ENCODE results near the gene USHBP1.
A peak's percentile ranks its signal among the peaks of the same experiment; 100 is the strongest.

Gene USHBP1, protein sequence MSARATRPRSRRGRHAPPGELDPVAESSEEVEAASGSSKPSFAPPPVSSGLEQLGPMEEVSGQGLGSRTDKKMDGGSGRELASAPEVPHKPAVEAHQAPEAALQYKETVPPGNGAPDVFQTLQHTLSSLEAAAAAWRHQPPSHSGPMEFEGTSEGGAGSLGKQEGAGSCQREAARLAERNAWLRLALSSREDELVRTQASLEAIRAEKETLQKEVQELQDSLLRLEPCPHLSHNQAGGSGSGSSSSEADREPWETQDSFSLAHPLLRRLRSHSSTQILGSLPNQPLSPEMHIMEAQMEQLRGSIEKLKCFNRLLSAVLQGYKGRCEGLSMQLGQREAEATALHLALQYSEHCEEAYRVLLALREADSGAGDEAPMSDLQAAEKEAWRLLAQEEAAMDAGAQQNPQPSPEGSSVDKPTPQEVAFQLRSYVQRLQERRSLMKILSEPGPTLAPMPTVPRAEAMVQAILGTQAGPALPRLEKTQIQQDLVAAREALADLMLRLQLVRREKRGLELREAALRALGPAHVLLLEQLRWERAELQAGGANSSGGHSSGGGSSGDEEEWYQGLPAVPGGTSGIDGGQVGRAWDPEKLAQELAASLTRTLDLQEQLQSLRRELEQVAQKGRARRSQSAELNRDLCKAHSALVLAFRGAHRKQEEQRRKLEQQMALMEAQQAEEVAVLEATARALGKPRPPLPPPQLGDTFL

GRCh38 chr19:17264641-17264979 lies at the start of gene USHBP1:
TSS of gene USHBP1 (minus strand) at chr19:17264745. CDS start at chr19:17264299, 446 bp downstream.
- no peak for DNase-seq (ENCODE audit: low read depth in 2 of 2, low spot score in 1 of 2)

DNA sequence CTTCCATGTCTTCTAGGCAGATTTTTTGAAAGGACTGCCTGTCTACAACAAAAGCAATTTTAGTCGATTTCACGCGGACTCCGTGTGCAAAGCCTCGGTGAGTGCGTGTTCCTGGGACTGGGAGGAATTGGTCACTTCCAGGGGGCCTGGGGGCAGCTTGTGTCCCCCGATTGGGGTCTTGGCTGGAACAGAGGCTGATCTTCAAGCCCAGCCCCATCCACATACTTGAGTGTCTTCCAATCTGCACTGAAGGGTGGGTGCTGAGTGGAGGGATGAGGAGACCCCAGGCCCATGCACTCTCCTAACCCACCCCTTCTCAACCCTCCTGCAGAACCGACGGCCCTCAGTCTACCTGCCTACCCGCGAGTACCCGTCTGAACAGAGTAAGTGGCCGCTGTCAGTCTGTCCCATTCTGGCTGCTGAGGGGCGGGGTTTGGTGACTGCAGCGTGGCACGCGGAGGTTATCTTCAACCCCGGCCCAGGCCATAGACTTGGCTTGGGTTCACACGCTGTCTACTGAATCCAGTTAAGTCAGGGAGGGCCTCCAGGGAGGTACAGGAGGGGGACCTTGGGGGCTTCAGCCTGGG lies 49.6 kb upstream of the USHBP1 start:
- no peak for DNase-seq (ENCODE audit: low read depth in 2 of 2, low spot score in 1 of 2)

- DNase-seq (ENCODE audit: low read depth in 2 of 2, low spot score in 1 of 2): no peak
Measured at GRCh38 chr19:17312189-17313113, 47.9 kb upstream of the USHBP1 start.

GRCh38 chr19:17311455-17312188 lies 47.1 kb upstream of the USHBP1 start:
- no peak for DNase-seq (ENCODE audit: low read depth in 2 of 2, low spot score in 1 of 2)

- no peak for DNase-seq (ENCODE audit: low read depth in 2 of 2, low spot score in 1 of 2)
Measured at GRCh38 chr19:17309965-17310461, 45.5 kb upstream of the USHBP1 start.

DNA sequence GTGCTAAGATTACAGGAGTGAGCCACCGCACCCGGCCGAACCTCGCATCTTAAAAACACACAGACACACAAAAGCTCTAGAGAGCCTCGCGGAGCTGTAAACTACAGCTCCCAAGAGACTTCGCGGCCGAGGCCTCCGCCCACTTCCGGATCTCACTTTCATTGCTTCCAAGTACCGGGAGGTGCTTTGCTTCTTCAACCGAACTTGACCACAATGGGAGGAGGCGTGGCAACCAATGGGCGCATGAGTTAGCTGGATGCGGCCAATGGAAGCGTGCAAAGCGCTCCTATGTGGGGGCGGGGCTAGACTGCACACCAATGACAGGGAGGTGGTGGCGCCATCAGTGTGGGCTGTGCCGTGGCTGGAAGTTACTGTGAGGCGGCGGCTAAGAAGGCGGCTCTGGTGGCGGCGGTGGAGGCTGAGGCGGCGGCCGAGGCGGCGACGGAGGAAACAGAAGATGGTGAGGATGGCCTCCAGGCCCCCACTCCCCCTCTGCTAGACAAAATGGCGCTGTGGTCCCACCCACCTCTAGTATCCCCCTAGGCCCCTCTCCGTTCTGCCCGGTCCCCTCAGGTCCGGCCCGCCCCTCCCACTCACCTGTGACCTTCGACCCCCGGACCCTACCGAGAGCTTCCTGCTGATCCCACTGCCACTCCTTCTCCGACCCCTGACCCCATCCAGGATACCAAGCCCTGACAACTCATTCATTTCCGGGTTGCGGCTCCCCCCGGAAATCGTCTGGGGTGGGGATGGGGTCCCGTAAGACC lies 44.8 kb upstream of the USHBP1 start, which contains the start of gene DDA1:
Gene DDA1 (plus strand): TSS at position 366 of the 767 bp plus-strand sequence. CDS start 92 bp downstream, at position 458.
- peak; percentile 98 for DNase-seq (ENCODE audit: low read depth in 2 of 2, low spot score in 1 of 2)

GRCh38 chr19:17307876-17308377 lies 43.4 kb upstream of the USHBP1 start:
- no peak for DNase-seq (ENCODE audit: low read depth in 2 of 2, low spot score in 1 of 2)

GRCh38 chr19:17306285-17306714 lies 41.8 kb upstream of the USHBP1 start:
- DNase-seq (ENCODE audit: low read depth in 2 of 2, low spot score in 1 of 2): no peak

DNA sequence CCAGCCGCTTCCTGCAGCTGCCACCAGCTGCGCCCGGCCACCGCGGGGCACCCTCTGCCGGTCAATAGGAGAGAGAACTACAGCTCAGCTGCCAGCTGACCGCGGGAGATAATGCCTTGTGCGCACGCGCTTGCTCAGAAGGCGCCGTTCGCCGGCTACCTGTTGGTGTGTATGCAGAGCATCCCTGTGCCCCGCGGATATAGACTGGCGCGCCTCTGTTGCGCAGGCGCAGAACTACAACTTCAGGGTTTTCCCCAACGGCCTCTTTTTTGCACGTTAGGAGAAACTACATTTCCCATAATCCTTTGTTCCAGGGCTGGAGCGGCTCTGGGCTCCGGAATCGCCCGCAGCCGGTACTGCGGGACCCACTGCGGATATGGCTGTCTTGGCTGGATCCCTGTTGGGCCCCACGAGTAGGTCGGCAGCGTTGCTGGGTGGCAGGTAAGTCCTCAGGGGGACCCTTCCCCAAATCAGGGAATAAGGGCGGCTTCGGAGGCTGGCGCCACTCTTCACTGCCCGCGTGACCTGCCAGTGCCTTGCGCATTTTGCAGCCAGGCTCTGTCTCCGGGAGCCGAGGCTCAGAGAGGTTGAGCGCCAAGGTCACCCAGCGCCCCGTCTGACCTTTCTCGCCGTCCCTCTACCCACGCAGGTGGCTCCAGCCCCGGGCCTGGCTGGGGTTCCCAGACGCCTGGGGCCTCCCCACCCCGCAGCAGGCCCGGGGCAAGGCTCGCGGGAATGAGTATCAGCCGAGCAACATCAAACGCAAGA lies 41.2 kb upstream of the USHBP1 start, which contains the start of gene MRPL34:
Gene MRPL34 (plus strand): TSS at position 356 of the 768 bp plus-strand sequence. CDS start 21 bp downstream, at position 377.
- DNase-seq (ENCODE audit: low read depth in 2 of 2, low spot score in 1 of 2): peak; percentile 79 to 91

GRCh38 chr19:17305216-17305516 lies 40.6 kb upstream of the USHBP1 start:
- no peak for DNase-seq (ENCODE audit: low read depth in 2 of 2, low spot score in 1 of 2)

DNA sequence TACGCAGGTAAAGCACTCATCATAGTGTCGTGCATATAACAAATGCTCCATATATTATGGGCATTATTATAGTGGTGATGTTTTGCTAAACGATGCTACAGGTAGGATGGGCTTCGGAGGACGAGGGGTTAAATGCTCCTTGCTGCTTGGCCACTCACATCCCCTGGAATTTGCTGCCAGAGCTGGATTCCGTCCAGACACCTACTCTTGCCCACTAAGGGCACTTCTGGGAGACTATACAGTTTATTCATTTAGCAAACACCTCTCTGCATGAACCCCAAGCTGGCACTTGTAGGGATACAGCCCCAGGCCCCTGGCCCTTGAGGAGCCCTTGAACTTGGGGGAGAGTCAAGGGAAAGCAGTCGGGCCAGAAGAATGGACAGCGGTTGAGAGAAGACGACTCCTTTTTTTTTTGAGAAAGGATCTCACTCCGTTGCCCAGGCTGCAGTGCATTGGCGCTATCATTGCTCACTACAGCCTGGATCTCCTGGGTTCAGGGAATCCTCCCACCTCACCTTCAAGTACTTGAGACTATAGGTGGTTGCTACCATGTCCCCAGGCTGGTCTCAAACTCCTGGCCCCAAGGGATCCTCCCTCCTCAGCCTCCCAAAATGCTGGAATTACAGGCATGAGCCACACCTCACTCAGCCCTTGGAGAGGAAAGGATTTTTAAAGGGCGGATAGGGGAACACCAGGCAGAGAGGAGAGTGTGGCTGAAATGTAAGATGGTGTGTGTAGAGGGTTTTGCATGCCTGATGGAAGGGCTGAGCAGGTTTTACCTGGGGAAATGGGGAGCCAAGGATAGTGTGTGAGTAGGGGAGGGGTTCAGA lies 40.1 kb upstream of the USHBP1 start:
- no peak for DNase-seq (ENCODE audit: low read depth in 2 of 2, low spot score in 1 of 2)

- DNase-seq (ENCODE audit: low read depth in 2 of 2, low spot score in 1 of 2): no peak
Measured at GRCh38 chr19:17303940-17304267, 39.4 kb upstream of the USHBP1 start.

GRCh38 chr19:17303167-17303939 lies 38.8 kb upstream of the USHBP1 start, which contains the start of gene ABHD8:
TSS of gene ABHD8 (minus strand) at chr19:17303425. CDS start at chr19:17301616, 1,809 bp downstream.
- peak; percentile 79 to 85 for DNase-seq (ENCODE audit: low read depth in 2 of 2, low spot score in 1 of 2)

DNA sequence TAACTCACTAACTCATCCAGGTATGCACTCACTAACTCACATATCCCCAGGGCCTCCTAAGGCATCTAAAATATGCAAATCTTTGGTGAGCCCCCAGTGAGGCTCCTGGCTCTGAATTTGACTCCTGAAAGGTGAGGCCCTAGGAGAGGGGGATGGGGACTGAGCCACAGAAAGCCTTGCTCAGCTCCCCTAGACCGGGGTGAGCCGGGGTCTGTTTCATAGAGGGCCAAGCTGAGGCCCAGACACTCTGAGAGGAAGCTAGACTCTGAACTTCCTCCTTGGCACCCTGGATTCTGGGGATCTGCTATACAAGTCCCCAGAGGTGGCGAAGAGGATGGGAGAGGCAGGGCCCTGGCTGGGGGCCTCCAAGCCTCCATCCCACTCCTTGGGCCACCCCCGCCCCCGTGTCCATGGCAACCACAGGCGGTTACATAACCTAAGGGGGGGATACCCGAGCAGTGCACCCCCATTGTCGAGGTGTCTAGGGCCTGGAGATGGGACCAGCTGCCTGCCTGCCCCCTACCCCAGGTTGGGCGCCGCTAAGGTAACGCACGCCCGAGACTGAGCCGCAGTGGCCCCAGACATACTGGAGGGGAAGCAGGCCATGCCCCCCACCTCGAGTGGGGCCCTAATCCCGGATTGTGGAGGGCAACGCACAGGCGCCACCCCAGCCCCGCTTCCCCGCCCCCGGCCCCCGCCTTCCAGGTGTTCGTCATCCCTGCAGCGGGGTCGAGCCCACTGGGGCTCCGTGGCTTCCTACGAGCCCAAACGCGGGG lies 38.0 kb upstream of the USHBP1 start:
- DNase-seq (ENCODE audit: low read depth in 2 of 2, low spot score in 1 of 2): no peak

DNA sequence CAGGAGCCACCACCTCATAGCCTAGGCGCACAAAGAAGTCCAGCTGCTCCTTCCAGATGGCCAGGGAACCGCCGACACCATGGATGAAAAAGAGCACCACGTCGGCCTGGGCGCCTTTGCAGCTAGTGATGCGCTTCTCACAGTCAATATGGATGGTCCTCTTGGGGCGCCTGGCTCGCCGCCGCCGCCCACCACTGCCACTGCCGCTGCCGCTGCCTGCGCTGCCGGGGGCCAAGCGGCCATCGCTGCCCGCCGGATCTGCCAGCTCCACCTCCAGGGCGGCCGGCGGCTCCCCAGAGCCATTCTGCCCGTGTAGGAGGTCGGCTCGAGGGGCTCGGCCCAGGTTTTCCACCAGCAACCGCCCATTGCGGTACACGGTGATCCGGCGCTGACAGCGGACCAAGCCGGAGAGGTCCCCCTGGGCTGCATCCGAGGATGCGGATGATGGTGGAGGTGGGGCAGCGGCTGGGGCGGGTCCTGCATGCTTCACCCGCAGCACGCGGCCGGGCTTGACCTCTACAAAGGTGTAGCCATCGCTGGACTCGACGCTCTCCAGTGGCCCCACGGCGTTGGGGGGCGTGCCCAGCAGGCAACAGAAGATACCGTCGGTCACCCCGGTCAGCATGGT lies 36.6 kb upstream of the USHBP1 start:
- DNase-seq (ENCODE audit: low read depth in 2 of 2, low spot score in 1 of 2): no peak

DNA sequence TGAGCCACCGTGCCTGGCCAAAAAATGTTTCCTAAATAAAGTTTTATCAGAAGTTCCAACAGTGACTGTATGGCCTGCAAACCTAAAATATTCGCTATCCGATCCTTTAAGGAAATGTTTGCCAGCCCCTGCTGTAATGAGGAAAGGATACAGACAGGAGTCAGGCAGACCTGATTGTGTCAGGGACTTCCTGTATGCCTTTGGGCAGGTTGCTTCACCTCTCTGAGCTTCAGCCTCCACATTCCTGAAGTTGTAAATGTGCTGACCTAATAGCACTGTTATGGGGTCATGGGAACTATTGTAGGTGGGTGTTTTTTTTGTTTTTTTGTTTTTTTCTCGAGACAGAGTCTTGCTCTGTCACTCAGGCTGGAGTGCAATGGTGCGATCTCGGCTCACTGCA lies 32.4 kb upstream of the USHBP1 start:
- no peak for DNase-seq (ENCODE audit: low read depth in 2 of 2, low spot score in 1 of 2)

Measured in stimulated activated CD8-positive, alpha-beta memory T cell treated with anti-CD3 and anti-CD28 coated beads, Interleukin-4, amount 100 ng/mL, for 1 hour (primary cell).